ENCODE measurements around the gene SPNS2.
A peak's percentile ranks its signal among the peaks of the same experiment; 100 is the strongest.

SPNS2 gene

GRCh38 chr17:4480929-4481898 lies 17.5 kb upstream of the SPNS2 start:
- peak; percentile 54 for DNase-seq

GRCh38 chr17:4482338-4483011 lies 16.2 kb upstream of the SPNS2 start:
- DNase-seq = no peak

GRCh38 chr17:4483012-4483840 lies 15.5 kb upstream of the SPNS2 start:
- no peak for DNase-seq

GRCh38 chr17:4485676-4486646 lies 12.7 kb upstream of the SPNS2 start:
- no peak for DNase-seq

- no peak for DNase-seq
Measured at GRCh38 chr17:4487296-4487695, 11.4 kb upstream of the SPNS2 start.

- DNase-seq = no peak
Measured at GRCh38 chr17:4487820-4488716, 10.6 kb upstream of the SPNS2 start.

- no peak for DNase-seq
Measured at GRCh38 chr17:4488989-4489595, 9.6 kb upstream of the SPNS2 start.

GRCh38 chr17:4490109-4490591 lies 8.5 kb upstream of the SPNS2 start:
- DNase-seq = no peak

GRCh38 chr17:4490637-4491061 lies 8.0 kb upstream of the SPNS2 start:
- DNase-seq = no peak

- DNase-seq = peak; percentile 74
Measured at GRCh38 chr17:4492721-4493561, 5.7 kb upstream of the SPNS2 start.

- no peak for DNase-seq
Measured at GRCh38 chr17:4497101-4497824, 1.4 kb upstream of the SPNS2 start.

- DNase-seq = peak; percentile 34
Measured at GRCh38 chr17:4499431-4500190, 930 bp downstream of the SPNS2 start.

- no peak for DNase-seq
Measured at GRCh38 chr17:4500191-4500571, 1.5 kb downstream of the SPNS2 start.

GRCh38 chr17:4501295-4501949 lies 2.7 kb downstream of the SPNS2 start:
- DNase-seq = peak; percentile 83

GRCh38 chr17:4502466-4503154 lies 3.9 kb downstream of the SPNS2 start:
- DNase-seq = no peak

- DNase-seq = no peak
Measured at GRCh38 chr17:4503283-4504025, 4.8 kb downstream of the SPNS2 start.

Data from hematopoietic multipotent progenitor cell treated with erythropoietin and hydrocortisone succinate and interleukin-3 and kit ligand, for 6 days (in vitro differentiated cells).